Tibial nerve (tissue), 3 donors: ENCODE data around the gene BYSL.

Experiments used
- POLR2A ChIP-seq, 2 donors: fragments of 450-650 bp; IDR thresholded peaks; one replicate each; pipeline ENCODE4 v1.6.1; 2017; ENCODE audit warnings: antibody characterized with exemption in 2 of 2, mild to moderate bottlenecking in 2 of 2, moderate library complexity in 2 of 2
- TF ChIP-seq, protein P1 (sequence below), 5 experiments: fragments of 200-600 bp in 3 of 5; fragments of 450-650 bp in 2 of 5; sonication (generic) in 3 of 5; IDR thresholded peaks; one replicate each; pipeline ENCODE4 v1.5.1; 2016 to 2019; ENCODE audit warnings: antibody characterized with exemption in 5 of 5, mild to moderate bottlenecking in 3 of 5, moderate library complexity in 2 of 5

DNA sequence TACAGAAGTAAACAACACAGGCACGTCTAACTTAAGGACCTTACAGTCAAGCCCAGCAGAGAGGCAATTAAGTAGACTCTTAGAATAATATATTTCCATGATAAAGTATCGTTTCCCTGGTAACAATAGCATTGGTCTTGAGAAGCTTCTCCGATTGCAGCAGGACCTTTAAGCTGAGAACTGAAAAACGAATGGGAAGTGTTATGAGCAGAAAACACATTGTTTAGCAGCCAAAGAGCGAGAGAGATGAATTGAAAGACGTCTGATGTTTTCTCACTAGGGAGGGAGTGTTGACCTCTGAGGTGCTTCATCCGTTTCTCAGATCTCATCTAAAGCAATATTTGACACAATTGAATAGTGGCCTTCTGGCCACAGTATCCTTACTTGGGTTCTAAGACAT lies 855 bp downstream of the BYSL start:
- TF ChIP-seq, protein P1, sequence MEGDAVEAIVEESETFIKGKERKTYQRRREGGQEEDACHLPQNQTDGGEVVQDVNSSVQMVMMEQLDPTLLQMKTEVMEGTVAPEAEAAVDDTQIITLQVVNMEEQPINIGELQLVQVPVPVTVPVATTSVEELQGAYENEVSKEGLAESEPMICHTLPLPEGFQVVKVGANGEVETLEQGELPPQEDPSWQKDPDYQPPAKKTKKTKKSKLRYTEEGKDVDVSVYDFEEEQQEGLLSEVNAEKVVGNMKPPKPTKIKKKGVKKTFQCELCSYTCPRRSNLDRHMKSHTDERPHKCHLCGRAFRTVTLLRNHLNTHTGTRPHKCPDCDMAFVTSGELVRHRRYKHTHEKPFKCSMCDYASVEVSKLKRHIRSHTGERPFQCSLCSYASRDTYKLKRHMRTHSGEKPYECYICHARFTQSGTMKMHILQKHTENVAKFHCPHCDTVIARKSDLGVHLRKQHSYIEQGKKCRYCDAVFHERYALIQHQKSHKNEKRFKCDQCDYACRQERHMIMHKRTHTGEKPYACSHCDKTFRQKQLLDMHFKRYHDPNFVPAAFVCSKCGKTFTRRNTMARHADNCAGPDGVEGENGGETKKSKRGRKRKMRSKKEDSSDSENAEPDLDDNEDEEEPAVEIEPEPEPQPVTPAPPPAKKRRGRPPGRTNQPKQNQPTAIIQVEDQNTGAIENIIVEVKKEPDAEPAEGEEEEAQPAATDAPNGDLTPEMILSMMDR (IDR thresholded peaks at IDR 0.05), result no peak
- TF ChIP-seq POLR2A (IDR thresholded peaks at IDR 0.05), result no peak
